Mesendoderm (in vitro differentiated cells): ENCODE data around the gene QSOX2.

ENCODE experiments used
- DNase-seq: peaks from one replicate; pipeline ENCODE4 v3.0.0; 2013
- H2AK5ac ChIP-seq: 2 replicates; pipeline ENCODE4 v1.6.1; 2013; ENCODE audit warnings: low read length, inconsistent platforms
- H2BK120ac ChIP-seq: 2 replicates; pipeline ENCODE4 v1.6.1; 2013; ENCODE audit warnings: low read depth, mild to moderate bottlenecking, low read length, moderate library complexity, mixed read lengths
- H2BK15ac ChIP-seq: replicated peaks from 2 replicates; pipeline ENCODE4 v1.6.1; 2013; ENCODE audit warnings: low read depth, mild to moderate bottlenecking, moderate library complexity
- H2BK5ac ChIP-seq: 2 replicates; pipeline ENCODE4 v1.6.1; 2013; ENCODE audit warnings: low read length, inconsistent platforms
- H3K18ac ChIP-seq: 2 replicates; pipeline ENCODE4 v1.6.1; 2013; ENCODE audit warnings: mild to moderate bottlenecking, low read length, mixed read lengths
- H3K23ac ChIP-seq: one replicate; pipeline ENCODE4 v1.6.1; 2013; ENCODE audit warnings: low read length
- H3K27ac ChIP-seq: 2 replicates; pipeline ENCODE4 v1.5.1; 2013; ENCODE audit warnings: low read depth, mild to moderate bottlenecking, inconsistent platforms, low read length, moderate library complexity
- H3K27me3 ChIP-seq: 2 replicates; pipeline ENCODE4 v1.6.1; 2013; ENCODE audit warnings: low read length, control low read depth, mild to moderate bottlenecking, inconsistent platforms; ENCODE audit not compliant: insufficient read depth, poor library complexity
- H3K36me3 ChIP-seq: 2 replicates; pipeline ENCODE4 v1.6.1; 2013; ENCODE audit warnings: low read length, inconsistent platforms; ENCODE audit not compliant: control insufficient read depth, insufficient read depth
- H3K4ac ChIP-seq: one replicate; pipeline ENCODE4 v1.6.1; 2013; ENCODE audit warnings: low read depth, mild to moderate bottlenecking, low read length, moderate library complexity
- H3K4me1 ChIP-seq: 2 replicates; pipeline ENCODE4 v1.6.1; 2013; ENCODE audit warnings: low read depth, low read length, inconsistent platforms; ENCODE audit not compliant: control insufficient read depth
- H3K4me2 ChIP-seq: 2 replicates; pipeline ENCODE4 v1.6.1; 2013; ENCODE audit warnings: low read length
- H3K4me3 ChIP-seq: 2 replicates; pipeline ENCODE4 v1.5.1; 2013; ENCODE audit warnings: mild to moderate bottlenecking, low read length
- H3K56ac ChIP-seq: one replicate; pipeline ENCODE4 v1.6.1; 2013; ENCODE audit warnings: low read length
- H3K79me1 ChIP-seq: 2 replicates; pipeline ENCODE4 v1.6.1; 2013; ENCODE audit warnings: low read length, inconsistent platforms
- H3K79me2 ChIP-seq: 2 replicates; pipeline ENCODE4 v1.6.1; 2013; ENCODE audit warnings: mild to moderate bottlenecking, low read length; ENCODE audit not compliant: control insufficient read depth, insufficient read depth
- H3K9ac ChIP-seq: 2 replicates; pipeline ENCODE4 v1.6.1; 2013; ENCODE audit warnings: low read length, inconsistent platforms
- H4K5ac ChIP-seq: one replicate; pipeline ENCODE4 v1.6.1; 2013; ENCODE audit warnings: low read length
- H4K8ac ChIP-seq: one replicate; pipeline ENCODE4 v1.6.1; 2013; ENCODE audit warnings: low read depth, mild to moderate bottlenecking, control low read depth, low read length, moderate library complexity
- WGBS: extraction: QIAGEN DNeasy Blood & Tissue Kit; methylation state at CpG from one replicate; pipeline ENCODE4 v1.1.7; 2013; ENCODE audit warnings: low lambda C conversion rate, missing lambda C conversion rate; ENCODE audit not compliant: insufficient coverage; ENCODE audit errors: extremely low coverage; 5-methylcytosine and 5-hydroxymethylcytosine counted together

Gene QSOX2

GRCh38 chr9:136209786-136210185 lies 35.8 kb downstream of the QSOX2 start:
- H3K9ac ChIP-seq: no peak overlapping the region
- no peak overlapping the region for H4K8ac ChIP-seq
- WGBS: no CpG with 5 or more reads among the region's 17 CpGs
- no peak overlapping the region for H2AK5ac ChIP-seq
- no peaks in the 10 kb centered on the region for H3K79me2 ChIP-seq
- no peak for DNase-seq
- no peak overlapping the region for H4K5ac ChIP-seq
- H3K56ac ChIP-seq: no peak overlapping the region
- no peak overlapping the region for H3K18ac ChIP-seq
- H2BK120ac ChIP-seq: no peak overlapping the region
- peaks cover 1% of the 10 kb centered on the region for H3K27me3 ChIP-seq
- H3K27ac ChIP-seq: no peak overlapping the region
- H3K36me3 ChIP-seq: no peaks in the 10 kb centered on the region
- no peak overlapping the region for H2BK5ac ChIP-seq
- no peak overlapping the region for H3K4me3 ChIP-seq
- H3K4ac ChIP-seq: no peak overlapping the region
- H3K23ac ChIP-seq: no peak overlapping the region
- no peak overlapping the region for H2BK15ac ChIP-seq
- no peak overlapping the region for H3K4me2 ChIP-seq
- no peaks in the 10 kb centered on the region for H3K79me1 ChIP-seq
- no peaks in the 10 kb centered on the region for H3K4me1 ChIP-seq

- H4K5ac ChIP-seq: no peak overlapping the region
- no peaks in the 10 kb centered on the region for H3K4me1 ChIP-seq
- no peak overlapping the region for H3K4me2 ChIP-seq
- no peaks in the 10 kb centered on the region for H3K79me1 ChIP-seq
- H3K79me2 ChIP-seq: no peaks in the 10 kb centered on the region
- H3K27ac ChIP-seq: no peak overlapping the region
- no peak overlapping the region for H2BK120ac ChIP-seq
- H2AK5ac ChIP-seq: no peak overlapping the region
- no peak overlapping the region for H3K18ac ChIP-seq
- no peak overlapping the region for H2BK5ac ChIP-seq
- no peak overlapping the region for H3K23ac ChIP-seq
- no peak overlapping the region for H3K9ac ChIP-seq
- no peak overlapping the region for H3K4me3 ChIP-seq
- H4K8ac ChIP-seq: no peak overlapping the region
- peaks cover 7% of the 10 kb centered on the region for H3K27me3 ChIP-seq
- DNase-seq: no peak
- WGBS: no CpG with 5 or more reads among the region's 17 CpGs
- H2BK15ac ChIP-seq: no peak overlapping the region
- no peaks in the 10 kb centered on the region for H3K36me3 ChIP-seq
- no peak overlapping the region for H3K4ac ChIP-seq
- no peak overlapping the region for H3K56ac ChIP-seq
These were observed 36.4 kb downstream of the QSOX2 start for GRCh38 chr9:136209232-136209631.

- DNase-seq: no peak
- no peak overlapping the region for H2AK5ac ChIP-seq
- no peak overlapping the region for H3K23ac ChIP-seq
- no peak overlapping the region for H2BK15ac ChIP-seq
- H3K4me2 ChIP-seq: no peak overlapping the region
- no peak overlapping the region for H3K18ac ChIP-seq
- H3K4me3 ChIP-seq: no peak overlapping the region
- H4K8ac ChIP-seq: no peak overlapping the region
- H3K4me1 ChIP-seq: no peaks in the 10 kb centered on the region
- H2BK120ac ChIP-seq: no peak overlapping the region
- H3K36me3 ChIP-seq: no peaks in the 10 kb centered on the region
- H3K79me1 ChIP-seq: no peaks in the 10 kb centered on the region
- no CpG with 5 or more reads among the region's 17 CpGs for WGBS
- peaks cover 12% of the 10 kb centered on the region for H3K27me3 ChIP-seq
- H3K4ac ChIP-seq: no peak overlapping the region
- H2BK5ac ChIP-seq: no peak overlapping the region
- H3K27ac ChIP-seq: no peak overlapping the region
- no peak overlapping the region for H3K56ac ChIP-seq
- H3K9ac ChIP-seq: no peak overlapping the region
- no peak overlapping the region for H4K5ac ChIP-seq
- H3K79me2 ChIP-seq: no peaks in the 10 kb centered on the region
These were observed 36.9 kb downstream of the QSOX2 start for GRCh38 chr9:136208675-136209074.

GRCh38 chr9:136207616-136208015 lies 38.0 kb downstream of the QSOX2 start:
- Histone ChIP-seq H3K18ac (no peak overlapping the region), H3K9ac (no peak overlapping the region), H2BK5ac (no peak overlapping the region), H2AK5ac (no peak overlapping the region), H3K4me3 (no peak overlapping the region), H3K79me1 (no peaks in the 10 kb centered on the region), H3K4ac (no peak overlapping the region), H2BK120ac (no peak overlapping the region), H3K27me3 (peaks cover 21% of the 10 kb centered on the region), H4K5ac (no peak overlapping the region), H4K8ac (no peak overlapping the region), H3K79me2 (no peaks in the 10 kb centered on the region), H3K27ac (no peak overlapping the region), H3K36me3 (no peaks in the 10 kb centered on the region), H3K23ac (no peak overlapping the region), H3K4me2 (no peak overlapping the region), H2BK15ac (no peak overlapping the region), H3K4me1 (no peaks in the 10 kb centered on the region), H3K56ac (no peak overlapping the region)
- no CpG with 5 or more reads among the region's 9 CpGs for WGBS
- DNase-seq: no peak

- Histone ChIP-seq H2BK15ac (no peak overlapping the region), H2BK120ac (no peak overlapping the region), H3K27me3 (peaks cover 29% of the 10 kb centered on the region), H3K9ac (no peak overlapping the region), H3K79me1 (no peaks in the 10 kb centered on the region), H3K79me2 (no peaks in the 10 kb centered on the region), H3K4me1 (no peaks in the 10 kb centered on the region), H3K4me3 (no peak overlapping the region), H4K8ac (no peak overlapping the region), H3K4me2 (no peak overlapping the region), H3K27ac (no peak overlapping the region), H4K5ac (no peak overlapping the region), H3K56ac (no peak overlapping the region), H3K18ac (no peak overlapping the region), H2BK5ac (no peak overlapping the region), H3K36me3 (no peaks in the 10 kb centered on the region), H2AK5ac (no peak overlapping the region), H3K23ac (no peak overlapping the region), H3K4ac (no peak overlapping the region)
- WGBS: no CpG with 5 or more reads among the region's 16 CpGs
- DNase-seq: no peak
These were observed 38.9 kb downstream of the QSOX2 start for GRCh38 chr9:136206602-136207275.

GRCh38 chr9:136205707-136205992 lies 40.0 kb downstream of the QSOX2 start:
- Histone ChIP-seq H3K4me3 (no peak overlapping the region), H3K27me3 (peaks cover 39% of the 10 kb centered on the region), H3K9ac (no peak overlapping the region), H3K36me3 (no peaks in the 10 kb centered on the region), H2BK5ac (no peak overlapping the region), H4K5ac (no peak overlapping the region), H2BK120ac (no peak overlapping the region), H3K27ac (no peak overlapping the region), H3K56ac (no peak overlapping the region), H3K4ac (no peak overlapping the region), H3K4me2 (no peak overlapping the region), H4K8ac (no peak overlapping the region), H2BK15ac (no peak overlapping the region), H3K23ac (no peak overlapping the region), H2AK5ac (no peak overlapping the region), H3K4me1 (no peaks in the 10 kb centered on the region), H3K18ac (no peak overlapping the region), H3K79me2 (no peaks in the 10 kb centered on the region), H3K79me1 (no peaks in the 10 kb centered on the region)
- DNase-seq: no peak
- WGBS: no CpG with 5 or more reads among the region's 5 CpGs
